ENCODE data around the gene SYNPO2L.
"Not testable (repeated sequence)": the region's sequence is repeated elsewhere in the genome, so short reads cannot be mapped to it uniquely, and the experiment has no call there.

Gene SYNPO2L

DNA sequence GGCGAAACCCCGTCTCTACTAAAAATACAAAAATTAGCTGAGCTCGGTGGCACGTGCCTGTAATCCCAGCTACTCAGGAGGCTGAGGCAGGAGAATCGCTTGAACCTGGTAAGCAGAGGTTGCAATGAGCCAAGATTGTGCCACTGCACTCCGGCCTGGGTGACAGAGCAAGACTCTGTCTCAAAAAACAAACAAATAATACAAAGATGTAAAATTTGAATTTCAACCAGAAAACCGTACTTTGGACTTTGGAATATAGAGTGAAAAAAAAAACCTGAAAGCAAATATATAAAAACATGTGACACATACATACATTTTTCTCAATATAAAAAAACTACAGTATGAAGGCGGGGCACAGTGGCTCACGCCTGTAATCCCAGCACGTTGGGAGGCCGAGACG lies 34.9 kb downstream of the SYNPO2L start:
- not testable (repeated sequence) for DNase-seq (ENCODE audit: low read depth in 2 of 3, low spot score in 1 of 3)

GRCh38 chr10:73617143-73617542 lies 38.7 kb downstream of the SYNPO2L start:
- not testable (repeated sequence) for DNase-seq (ENCODE audit: low read depth in 2 of 3, low spot score in 1 of 3)

DNA sequence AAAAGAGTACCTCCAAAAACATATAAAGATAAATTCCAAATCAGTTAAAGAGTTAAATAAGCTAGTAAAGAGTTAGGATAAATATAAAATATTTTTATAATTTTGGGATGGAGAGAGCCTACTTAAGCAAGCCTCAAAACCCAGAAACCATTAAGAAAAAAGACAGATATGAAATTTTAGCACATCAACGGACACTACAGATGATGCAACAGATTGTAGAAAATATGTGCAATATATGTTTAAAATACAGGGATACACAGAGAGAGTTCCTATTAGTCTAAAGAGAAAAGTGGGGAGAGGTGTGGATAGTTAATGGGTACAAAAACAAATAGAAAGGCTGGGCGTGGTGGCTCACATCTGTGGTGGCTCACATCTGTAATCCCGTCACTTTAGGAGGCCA lies 41.1 kb downstream of the SYNPO2L start:
- no peak for DNase-seq (ENCODE audit: low read depth in 2 of 3, low spot score in 1 of 3)

GRCh38 chr10:73609116-73609515 lies 46.7 kb downstream of the SYNPO2L start:
- DNase-seq (ENCODE audit: low read depth in 2 of 3, low spot score in 1 of 3): no peak

DNA sequence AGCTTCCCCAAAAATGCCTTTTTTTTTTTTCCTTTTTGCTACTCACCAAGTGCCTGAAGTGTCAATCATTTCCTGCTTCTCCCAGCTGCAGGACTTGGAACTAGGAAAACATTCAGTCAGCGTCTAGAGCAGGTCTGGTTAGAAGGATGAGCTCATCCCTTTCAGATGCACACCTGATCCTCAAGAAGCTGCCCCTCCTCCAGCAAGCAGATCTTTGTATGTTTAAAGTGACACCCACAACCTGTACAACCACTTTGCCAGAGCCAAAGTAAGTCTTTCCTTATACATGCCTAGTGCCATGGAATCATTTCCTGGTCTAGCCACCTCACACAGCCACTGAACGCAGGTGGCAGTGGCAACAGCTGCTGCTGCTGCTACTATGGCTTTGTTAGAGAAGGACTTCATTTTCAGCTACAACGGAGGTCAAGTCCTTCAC lies 54.3 kb downstream of the SYNPO2L start:
- DNase-seq (ENCODE audit: low read depth in 2 of 3, low spot score in 1 of 3): no peak

GRCh38 chr10:73597346-73597745 lies 58.5 kb downstream of the SYNPO2L start:
- DNase-seq (ENCODE audit: low read depth in 2 of 3, low spot score in 1 of 3): no peak
